ENCODE measurements around the gene ALDH5A1. TPM values are rescaled to one million over a fixed set of nuclear protein-coding genes. Genes with fewer than 3 reads are reported as not detected.

The ALDH5A1 gene
- total RNA-seq, 1 experiment from 2014 or later: 1.0 TPM

- no peak for DNase-seq (ENCODE audit: low read depth)
These were observed 70.4 kb downstream of the ALDH5A1 start for GRCh38 chr6:24565196-24565595.

DNA sequence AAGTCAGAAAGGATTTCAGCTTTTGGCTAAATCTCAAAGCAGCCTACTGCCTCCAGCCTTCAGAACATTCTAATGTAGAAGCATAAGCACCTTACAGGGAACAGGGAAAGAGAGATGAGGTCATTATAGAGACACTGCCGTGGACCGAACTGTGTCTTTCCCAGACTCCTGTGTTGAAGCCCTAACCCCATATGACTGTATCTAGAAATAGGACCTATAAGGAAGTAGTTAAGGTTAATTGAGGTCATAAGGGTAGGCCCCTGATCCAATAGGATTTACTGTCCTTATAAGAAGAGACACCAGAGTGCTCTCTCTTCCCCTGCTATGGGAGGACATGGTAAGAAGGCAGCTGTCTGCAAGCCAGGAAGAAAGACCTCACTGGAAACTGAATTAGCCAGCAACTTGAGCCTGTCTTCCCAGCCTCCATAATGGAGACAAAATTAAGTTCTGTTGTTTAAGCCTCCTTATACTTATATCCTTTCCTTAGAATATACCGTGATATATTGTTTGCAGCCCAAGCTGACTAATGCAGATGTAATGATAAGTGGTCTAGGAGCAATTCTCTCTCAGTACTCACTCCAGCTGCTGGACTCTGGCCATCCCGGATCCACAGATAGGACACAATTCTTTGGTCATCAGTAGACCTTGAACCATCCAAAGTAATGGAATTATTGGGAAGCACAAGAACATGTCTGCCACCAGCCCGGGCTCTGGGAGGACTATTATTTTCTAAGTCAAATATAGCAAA lies 71.4 kb downstream of the ALDH5A1 start:
- peak; percentile 29 for DNase-seq (ENCODE audit: low read depth)

DNA sequence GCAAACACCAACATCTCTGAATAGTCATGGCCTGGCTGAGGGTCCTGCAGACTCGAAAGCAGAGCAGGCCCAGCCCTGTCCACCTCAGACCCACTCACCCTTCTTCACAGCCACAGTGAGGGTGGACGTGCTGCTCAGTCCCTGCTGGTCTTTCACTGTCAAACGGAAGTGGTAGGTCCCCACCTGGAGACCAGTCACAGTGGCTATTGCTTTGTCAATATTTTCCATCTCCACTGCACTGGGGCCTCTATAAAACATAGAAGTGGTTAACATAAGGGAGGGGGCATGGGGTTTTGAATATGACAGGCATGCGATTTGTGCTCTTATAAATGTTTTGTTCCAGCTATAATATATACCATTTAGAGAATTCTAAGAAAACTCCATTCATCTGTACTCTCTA lies 73.9 kb downstream of the ALDH5A1 start:
- no peak for DNase-seq (ENCODE audit: low read depth)

DNA sequence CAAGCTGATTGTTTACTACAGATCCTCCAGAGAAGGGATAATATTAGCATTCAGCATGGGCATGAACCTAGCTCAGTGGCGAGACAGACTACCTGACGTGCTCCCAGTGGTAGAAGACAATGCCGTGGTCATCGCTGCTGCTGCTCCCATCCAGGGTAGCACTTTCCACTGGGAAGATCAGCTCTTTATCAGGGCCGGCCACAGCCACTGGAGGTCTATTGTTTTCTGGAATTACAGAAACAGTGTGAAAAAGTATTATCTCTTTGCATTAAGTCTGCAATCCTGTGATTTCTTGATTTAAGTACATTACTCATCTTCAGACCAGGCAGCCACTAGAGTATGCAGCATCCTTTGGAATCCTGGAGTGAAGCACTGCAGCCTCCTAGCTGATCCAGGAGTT lies 75.0 kb downstream of the ALDH5A1 start:
- no peak for DNase-seq (ENCODE audit: low read depth)

- DNase-seq (ENCODE audit: low read depth): no peak
These were observed 76.6 kb downstream of the ALDH5A1 start for GRCh38 chr6:24571361-24571760.

DNA sequence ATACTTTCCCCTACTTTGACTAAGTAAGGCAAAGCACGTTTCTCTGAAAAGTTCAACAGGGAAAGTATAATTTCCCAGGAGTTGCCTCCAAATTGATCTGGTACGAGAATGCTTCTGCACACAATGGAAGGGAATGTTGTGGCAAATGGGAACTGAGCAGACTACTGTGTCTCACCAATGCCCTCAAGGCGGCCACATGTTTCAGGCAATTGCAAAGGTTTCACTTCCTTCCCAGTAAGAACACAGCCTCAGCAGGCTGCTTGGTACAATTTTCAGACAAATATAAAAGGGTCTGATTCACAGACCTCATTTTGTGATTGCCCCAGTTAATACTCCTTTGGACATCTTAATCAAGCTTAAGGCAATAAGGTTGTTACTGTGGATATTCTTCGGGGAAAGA lies 80.0 kb downstream of the ALDH5A1 start:
- no peak for DNase-seq (ENCODE audit: low read depth)

DNA sequence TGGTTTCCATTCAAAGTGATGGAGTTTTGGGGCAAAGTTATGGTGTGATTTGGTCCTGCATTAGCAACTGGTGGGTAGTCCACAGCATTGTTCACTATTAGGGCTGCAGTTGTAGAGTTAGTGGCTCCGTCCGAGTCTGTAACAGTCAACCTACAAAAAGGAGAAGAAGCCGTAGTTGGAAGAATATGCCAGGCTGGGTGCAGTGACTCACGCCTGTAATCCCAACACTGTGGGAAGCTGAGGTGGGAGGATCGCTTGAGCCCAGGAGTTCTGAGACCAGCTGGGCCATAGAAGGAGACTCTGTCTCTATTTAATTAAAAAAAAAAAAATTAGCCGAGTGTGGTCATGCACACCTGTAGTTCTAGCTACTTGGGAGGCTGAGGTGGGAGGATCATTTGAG lies 81.7 kb downstream of the ALDH5A1 start:
- peak; percentile 45 for DNase-seq (ENCODE audit: low read depth)

DNA sequence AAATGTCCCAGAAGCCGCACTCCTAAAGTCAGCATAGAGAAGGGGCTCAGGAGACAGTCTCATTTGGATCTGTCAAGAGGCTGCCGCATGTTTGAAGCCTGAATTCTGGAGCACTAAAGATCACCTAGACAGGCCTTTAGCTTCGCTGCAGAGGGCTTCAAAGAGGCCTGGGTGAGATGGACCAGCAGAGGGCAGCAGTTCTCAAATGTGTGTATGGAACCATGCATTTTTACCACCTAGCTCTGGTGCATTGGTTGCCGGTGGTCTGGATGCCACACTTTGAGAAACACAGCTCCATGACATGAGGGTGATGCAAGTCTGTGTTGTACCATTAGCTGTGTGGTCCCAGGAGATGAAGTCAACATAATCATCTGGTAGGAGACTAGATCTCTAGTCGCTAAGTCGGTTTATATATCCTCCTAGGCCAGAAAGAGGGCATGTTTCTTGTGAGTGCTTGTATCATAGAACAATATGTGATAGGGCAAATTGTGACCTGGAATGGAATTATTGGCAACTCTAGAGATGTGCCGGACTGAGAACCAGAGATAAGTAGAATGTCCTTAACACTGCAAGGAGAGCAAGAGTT lies 86.4 kb downstream of the ALDH5A1 start:
- DNase-seq (ENCODE audit: low read depth): peak; percentile 50

- DNase-seq (ENCODE audit: low read depth): peak; percentile 44
These were observed 89.0 kb downstream of the ALDH5A1 start for GRCh38 chr6:24583463-24584381.

- DNase-seq (ENCODE audit: low read depth): no peak
These were observed 89.6 kb downstream of the ALDH5A1 start for GRCh38 chr6:24584382-24584720.

Other genes starting within 250 kb of the ALDH5A1 start
- gene DCDC2, start 136.9 kb upstream of the ALDH5A1 start, total RNA-seq (2014; rRNA removed; shearing (Covaris generic)): 0.27 TPM in 1 of 2 replicates, not detected in the other
- gene MRS2, start 92.0 kb upstream of the ALDH5A1 start, total RNA-seq (2014; rRNA removed; shearing (Covaris generic)): 19.4 and 19.7 TPM in 2 replicates
- gene GPLD1, start 5.4 kb upstream of the ALDH5A1 start, total RNA-seq (2014; rRNA removed; shearing (Covaris generic)): 0.13 and 0.17 TPM in 2 replicates
- 0.03 TPM in 1 of 2 replicates, not detected in the other for gene KIAA0319, start 151.2 kb downstream of the ALDH5A1 start, total RNA-seq (2014; rRNA removed; shearing (Covaris generic))
- gene TDP2, start 171.9 kb downstream of the ALDH5A1 start, total RNA-seq (2014; rRNA removed; shearing (Covaris generic)): 14.8 and 34.6 TPM in 2 replicates
- 3.9 and 6.2 TPM in 2 replicates for gene ACOT13, start 172.1 kb downstream of the ALDH5A1 start, total RNA-seq (2014; rRNA removed; shearing (Covaris generic))
- 57.0 and 64.9 TPM in 2 replicates for gene C6orf62, start 224.2 kb downstream of the ALDH5A1 start, total RNA-seq (2014; rRNA removed; shearing (Covaris generic))